Smooth muscle cell (in vitro differentiated cells): ENCODE results near the gene BRI3. TPM values are rescaled to one million over a fixed set of nuclear protein-coding genes. Genes with fewer than 3 reads are reported as not detected.

Source experiments
- DNase-seq: peaks from one replicate; lab custom pipeline; 2025; ENCODE audit not compliant: unreplicated experiment; lab: John Stamatoyannopoulos, UW
- H2AFZ ChIP-seq: fragments of 200-600 bp; sonication (generic); 2 replicates; pipeline ENCODE4 v1.6.0; 2016; ENCODE audit warnings: antibody characterized with exemption, low read depth, mild to moderate bottlenecking
- H3F3A ChIP-seq: fragments of 200-600 bp; sonication (generic); 2 replicates; pipeline ENCODE4 v1.6.0; 2017; ENCODE audit warnings: antibody characterized with exemption, low read depth
- H3K27ac ChIP-seq: fragments of 200-600 bp; sonication (generic); 2 replicates; pipeline ENCODE4 v1.5.1; 2016; ENCODE audit warnings: low read depth, mild to moderate bottlenecking
- H3K27me3 ChIP-seq: fragments of 200-600 bp; sonication (generic); 2 replicates; pipeline ENCODE4 v1.6.1; 2016; ENCODE audit warnings: low read depth, mild to moderate bottlenecking
- H3K36me3 ChIP-seq: fragments of 200-600 bp; sonication (generic); 2 replicates; pipeline ENCODE4 v1.5.1; 2016; ENCODE audit warnings: low read depth
- H3K4me1 ChIP-seq: fragments of 200-600 bp; sonication (generic); 2 replicates; pipeline ENCODE4 v1.5.1; 2016; ENCODE audit warnings: low read depth
- H3K4me2 ChIP-seq: fragments of 200-600 bp; sonication (generic); 2 replicates; pipeline ENCODE4 v1.6.0; 2016; ENCODE audit warnings: mild to moderate bottlenecking
- H3K4me3 ChIP-seq: fragments of 200-600 bp; sonication (generic); 2 replicates; pipeline ENCODE4 v1.5.1; 2016; ENCODE audit warnings: mild to moderate bottlenecking
- H3K79me2 ChIP-seq: fragments of 200-600 bp; sonication (generic); 2 replicates; pipeline ENCODE4 v1.6.0; 2016; ENCODE audit warnings: low read depth, mild to moderate bottlenecking
- H3K9ac ChIP-seq: fragments of 200-600 bp; sonication (generic); 2 replicates; pipeline ENCODE4 v1.6.0; 2016; ENCODE audit warnings: low read depth
- H3K9me3 ChIP-seq: fragments of 200-600 bp; sonication (generic); replicated peaks from 2 replicates; pipeline ENCODE4 v1.5.1; 2016; ENCODE audit warnings: low read depth
- H4K20me1 ChIP-seq: fragments of 200-600 bp; sonication (generic); 2 replicates; pipeline ENCODE4 v1.6.0; 2016; ENCODE audit warnings: low read depth
- WGBS: methylation state at CpG from one replicate; pipeline ENCODE4 v1.1.7; 2016; ENCODE audit warnings: low lambda C conversion rate; 5-methylcytosine and 5-hydroxymethylcytosine counted together
- polyA plus RNA-seq: library from polyadenylated mRNA; unstranded; fragments of >200 nt; fragmentation: Nextera tagmentation; extraction: Ambion mirVana; gene quantifications from 2 replicates; pipeline ENCODE4 v1.2.1, GENCODE V29; 2016
- total RNA-seq: library from RNA; depleted of rRNA; stranded (reverse); fragments of >200 nt; gene quantifications from 2 replicates; pipeline ENCODE4 v1.2.3, GENCODE V29; 2014
- TF ChIP-seq, protein P1 (sequence below): fragments of 200-600 bp; sonication (generic); IDR thresholded peaks from 2 replicates; pipeline ENCODE4 v1.5.1; 2017; ENCODE audit warnings: borderline replicate concordance, mild to moderate bottlenecking, antibody characterized with exemption; ENCODE audit not compliant: insufficient read depth, poor library complexity, severe bottlenecking

The BRI3 gene
- total and polyA plus RNA-seq, 2 experiments from 2014 or later, result 70.1 to 83.0 TPM

DNA sequence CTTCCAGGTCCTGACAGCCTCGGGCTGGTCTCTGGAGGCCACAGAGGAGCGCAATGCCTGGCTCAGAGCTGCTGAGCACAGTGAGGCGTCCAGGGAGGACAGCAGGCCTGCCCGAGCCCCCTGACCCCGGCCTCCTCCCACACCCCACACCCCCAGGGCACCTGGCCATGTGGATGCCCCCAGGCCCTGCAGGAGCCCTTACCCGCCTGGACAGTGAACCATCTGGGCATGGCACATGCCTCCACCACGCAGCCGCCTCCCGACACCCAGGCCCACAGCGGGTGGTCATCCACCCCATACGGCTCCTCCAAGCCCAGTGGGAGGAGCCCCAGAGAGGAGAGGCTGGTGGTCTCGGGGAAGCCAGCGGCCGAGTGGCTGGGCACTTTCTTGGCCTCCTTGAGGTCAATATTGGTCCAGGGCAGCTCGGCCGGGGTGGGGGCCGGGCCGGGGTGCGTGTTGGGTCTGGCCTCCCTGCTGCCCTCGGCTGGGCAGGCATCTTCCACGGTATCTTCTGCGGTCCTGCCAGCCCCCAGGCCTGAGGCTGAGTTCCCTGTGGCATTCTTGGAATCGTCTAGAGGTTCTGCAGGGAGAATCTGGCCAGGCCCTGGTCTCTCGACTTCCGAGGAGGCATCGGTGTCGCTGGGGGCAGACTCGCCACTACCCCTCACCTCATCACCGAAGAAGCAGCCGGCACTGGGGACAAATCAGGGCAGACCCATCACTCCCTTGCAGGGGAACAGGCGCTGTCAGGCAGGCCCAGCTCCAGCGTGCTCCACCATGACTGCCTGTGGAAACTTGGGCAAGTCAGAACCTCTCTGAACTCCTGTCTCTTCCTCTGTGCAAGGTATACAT, 48.0 kb upstream of the BRI3 start:
- H3F3A ChIP-seq, result no peaks in the 10 kb centered on the region
- WGBS, result 94% methylated on average over 26 of the region's 32 CpGs
- H3K9me3 ChIP-seq, result no peaks in the 10 kb centered on the region
- H3K36me3 ChIP-seq, result no peaks in the 10 kb centered on the region
- H3K4me2 ChIP-seq, result no peak overlapping the region
- no peak overlapping the region for H3K9ac ChIP-seq
- H3K79me2 ChIP-seq, result no peaks in the 10 kb centered on the region
- H4K20me1 ChIP-seq, result no peaks in the 10 kb centered on the region
- H3K4me1 ChIP-seq, result no peaks in the 10 kb centered on the region
- no peaks in the 10 kb centered on the region for H3K27me3 ChIP-seq
- H3K27ac ChIP-seq, result no peak overlapping the region
- H2AFZ ChIP-seq, result no peak overlapping the region
- no peak overlapping the region for H3K4me3 ChIP-seq
- DNase-seq, result no peak
- TF ChIP-seq, protein P1, sequence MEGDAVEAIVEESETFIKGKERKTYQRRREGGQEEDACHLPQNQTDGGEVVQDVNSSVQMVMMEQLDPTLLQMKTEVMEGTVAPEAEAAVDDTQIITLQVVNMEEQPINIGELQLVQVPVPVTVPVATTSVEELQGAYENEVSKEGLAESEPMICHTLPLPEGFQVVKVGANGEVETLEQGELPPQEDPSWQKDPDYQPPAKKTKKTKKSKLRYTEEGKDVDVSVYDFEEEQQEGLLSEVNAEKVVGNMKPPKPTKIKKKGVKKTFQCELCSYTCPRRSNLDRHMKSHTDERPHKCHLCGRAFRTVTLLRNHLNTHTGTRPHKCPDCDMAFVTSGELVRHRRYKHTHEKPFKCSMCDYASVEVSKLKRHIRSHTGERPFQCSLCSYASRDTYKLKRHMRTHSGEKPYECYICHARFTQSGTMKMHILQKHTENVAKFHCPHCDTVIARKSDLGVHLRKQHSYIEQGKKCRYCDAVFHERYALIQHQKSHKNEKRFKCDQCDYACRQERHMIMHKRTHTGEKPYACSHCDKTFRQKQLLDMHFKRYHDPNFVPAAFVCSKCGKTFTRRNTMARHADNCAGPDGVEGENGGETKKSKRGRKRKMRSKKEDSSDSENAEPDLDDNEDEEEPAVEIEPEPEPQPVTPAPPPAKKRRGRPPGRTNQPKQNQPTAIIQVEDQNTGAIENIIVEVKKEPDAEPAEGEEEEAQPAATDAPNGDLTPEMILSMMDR, result no peak

DNA sequence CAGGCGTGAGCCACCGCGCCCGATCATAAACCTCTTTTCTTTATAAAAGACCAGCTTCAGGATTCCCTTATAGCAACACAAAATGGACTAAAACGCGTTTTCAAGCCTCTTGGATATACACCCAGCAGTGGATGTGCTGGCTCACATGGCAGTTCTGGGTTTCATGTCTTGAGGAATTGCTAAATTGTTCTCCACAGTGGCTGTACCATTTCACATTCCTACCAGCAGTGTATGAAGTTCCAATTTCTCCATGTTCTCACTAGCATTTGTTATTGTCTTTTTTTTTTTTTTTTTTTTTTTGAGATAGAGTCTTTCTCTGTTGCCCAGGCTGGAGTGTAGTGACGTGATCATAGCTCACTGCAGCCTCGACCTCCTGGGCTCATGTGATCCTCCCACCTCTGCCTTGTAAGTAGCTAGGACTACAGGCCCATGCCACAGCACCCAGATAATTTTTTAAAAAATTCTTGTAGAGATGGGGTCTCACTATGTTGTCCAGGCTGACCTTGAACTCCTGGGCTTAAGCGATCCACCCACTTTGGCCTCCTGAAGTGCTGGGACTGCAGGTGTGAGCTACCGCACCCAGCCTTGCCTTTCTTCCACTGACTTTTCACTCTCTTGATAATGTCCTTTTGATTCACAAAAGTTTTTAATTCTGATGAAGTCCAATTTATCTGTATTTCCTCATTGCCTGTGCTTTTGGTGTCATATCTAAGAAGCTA, 46.9 kb upstream of the BRI3 start:
- Histone ChIP-seq H3K36me3 (no peaks in the 10 kb centered on the region), H2AFZ (no peak overlapping the region), H3K27ac (no peak overlapping the region), H3K4me2 (no peak overlapping the region), H3K4me3 (no peak overlapping the region), H3K9ac (no peak overlapping the region), H3K4me1 (no peaks in the 10 kb centered on the region), H3K9me3 (no peaks in the 10 kb centered on the region), H3K27me3 (no peaks in the 10 kb centered on the region), H3F3A (no peaks in the 10 kb centered on the region), H4K20me1 (no peaks in the 10 kb centered on the region), H3K79me2 (no peaks in the 10 kb centered on the region)
- TF ChIP-seq, protein P1, result peak; percentile 14
- DNase-seq, result no peak
- WGBS, result 98% methylated on average over 10 of the region's 10 CpGs

DNA sequence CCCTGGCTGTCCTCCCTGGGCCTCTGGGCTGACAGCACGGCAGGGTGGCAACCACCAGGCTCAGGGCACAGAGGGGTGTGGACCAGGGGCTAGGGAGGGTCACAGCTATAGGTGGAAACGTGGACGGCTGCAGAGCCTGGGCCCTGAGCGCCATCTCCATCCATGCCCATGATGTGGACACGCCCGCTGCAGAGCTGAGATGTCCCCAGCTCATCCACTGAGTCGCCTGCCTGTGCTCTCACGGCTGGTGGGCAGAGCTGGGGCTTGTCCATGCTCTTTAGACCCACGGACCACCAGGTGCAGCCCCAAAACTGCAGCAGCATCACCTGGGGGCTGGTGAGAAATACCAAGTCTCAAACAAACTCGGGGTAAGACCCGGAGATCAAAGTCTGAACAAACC, 45.6 kb upstream of the BRI3 start:
- H3K9ac ChIP-seq, result no peak overlapping the region
- H3K4me1 ChIP-seq, result no peaks in the 10 kb centered on the region
- no peaks in the 10 kb centered on the region for H3F3A ChIP-seq
- H3K36me3 ChIP-seq, result no peaks in the 10 kb centered on the region
- H4K20me1 ChIP-seq, result no peaks in the 10 kb centered on the region
- TF ChIP-seq, protein P1, result no peak
- H3K79me2 ChIP-seq, result no peaks in the 10 kb centered on the region
- no peak for DNase-seq
- H3K27me3 ChIP-seq, result no peaks in the 10 kb centered on the region
- H3K9me3 ChIP-seq, result no peaks in the 10 kb centered on the region
- H2AFZ ChIP-seq, result no peak overlapping the region
- no peak overlapping the region for H3K4me2 ChIP-seq
- over 99% methylated on average over 11 of the region's 11 CpGs for WGBS
- H3K27ac ChIP-seq, result no peak overlapping the region
- H3K4me3 ChIP-seq, result no peak overlapping the region
